GM12874 (cell line): ENCODE measurements around the gene TBCE.

Experiments
- CTCF ChIP-seq: IDR thresholded peaks from 2 replicates; pipeline ENCODE4 v1.5.1; 2011; ENCODE audit warnings: low read depth, mild to moderate bottlenecking, control low read depth, low read length, moderate library complexity; ENCODE audit not compliant: insufficient read depth

Gene TBCE

GRCh38 chr1:235341334-235341733 lies 25.9 kb upstream of the TBCE start:
- no peak for TF ChIP-seq CTCF

- TF ChIP-seq CTCF = no peak
Measured at GRCh38 chr1:235342039-235342438, 25.2 kb upstream of the TBCE start.

- TF ChIP-seq CTCF = no peak
Measured at GRCh38 chr1:235342471-235342870, 24.8 kb upstream of the TBCE start.

- TF ChIP-seq CTCF = no peak
Measured at GRCh38 chr1:235343726-235344125, 23.5 kb upstream of the TBCE start.

- TF ChIP-seq CTCF = no peak
Measured at GRCh38 chr1:235351441-235351840, 15.8 kb upstream of the TBCE start.

GRCh38 chr1:235351898-235352297 lies 15.3 kb upstream of the TBCE start:
- TF ChIP-seq CTCF = no peak

- TF ChIP-seq CTCF = no peak
Measured at GRCh38 chr1:235357485-235358373, 9.5 kb upstream of the TBCE start.
